K562 (cell line): Measurements from ENCODE around the gene CFAP54. TPM values are rescaled to one million over a fixed set of nuclear protein-coding genes. Genes with fewer than 3 reads are reported as not detected.

Experiments used
- GTF2A2 ChIP-seq: IDR thresholded peaks from 2 replicates; pipeline ENCODE4 v1.6.1; 2016; ENCODE audit warnings: mild to moderate bottlenecking, missing genetic modification characterization, missing compliant biosample characterization
- PHB2 ChIP-seq: fragments of 450-650 bp; IDR thresholded peaks from 2 replicates; pipeline ENCODE4 v1.6.1; 2017; ENCODE audit warnings: low read depth
- POLR2AphosphoS2 ChIP-seq: IDR thresholded peaks from 2 replicates; pipeline ENCODE4 v1.6.1; 2012; ENCODE audit warnings: low read length, improper control_type of control experiment
- REST ChIP-seq, 2 experiments: fragments of 450-650 bp; formaldehyde crosslinking in 1 of 2; IDR thresholded peaks; 2 replicates each; pipeline versions ENCODE4 v1.4.0 to v1.6.1; 2014 to 2020; ENCODE audit warnings: mild to moderate bottlenecking in 2 of 2, borderline replicate concordance in 1 of 2, low read depth in 1 of 2
- polyA plus RNA-seq, 8 experiments: library from polyadenylated mRNA; depleted of rRNA in 4 of 8; stranded (reverse) in 5 of 8; unstranded in 3 of 8; fragments of >200 nt; fragmentation: Nextera tagmentation in 2 of 8; fragmentation: Illumina TruSeq in 1 of 8; extraction: Ambion mirVana in 2 of 8; extraction: Trizol in 1 of 8; gene quantifications; 2 replicates each; pipeline versions ENCODE4 v1.2.1 to v1.2.3, GENCODE V29; 2011 to 2014; ENCODE audit warnings: inconsistent platforms in 1 of 8, missing spikeins in 1 of 8
- total RNA-seq, 7 experiments: library from RNA; depleted of rRNA in 6 of 7; stranded (reverse); fragments of >200 nt in 6 of 7; fragmentation: Illumina TruSeq in 2 of 7; extraction: Trizol in 2 of 7; gene quantifications; 2 replicates each; pipeline versions ENCODE4 v1.2.1 to v1.2.3, GENCODE V29; 2011 to 2021; ENCODE audit warnings: low replicate concordance in 1 of 7

Gene CFAP54
- total and polyA plus RNA-seq, 9 of the 15 experiments (the other 6 are each of a cell fraction or from before 2014, with no cell fraction given) = 0.03 to 0.23 (median 0.10) TPM; not detected in 3

DNA sequence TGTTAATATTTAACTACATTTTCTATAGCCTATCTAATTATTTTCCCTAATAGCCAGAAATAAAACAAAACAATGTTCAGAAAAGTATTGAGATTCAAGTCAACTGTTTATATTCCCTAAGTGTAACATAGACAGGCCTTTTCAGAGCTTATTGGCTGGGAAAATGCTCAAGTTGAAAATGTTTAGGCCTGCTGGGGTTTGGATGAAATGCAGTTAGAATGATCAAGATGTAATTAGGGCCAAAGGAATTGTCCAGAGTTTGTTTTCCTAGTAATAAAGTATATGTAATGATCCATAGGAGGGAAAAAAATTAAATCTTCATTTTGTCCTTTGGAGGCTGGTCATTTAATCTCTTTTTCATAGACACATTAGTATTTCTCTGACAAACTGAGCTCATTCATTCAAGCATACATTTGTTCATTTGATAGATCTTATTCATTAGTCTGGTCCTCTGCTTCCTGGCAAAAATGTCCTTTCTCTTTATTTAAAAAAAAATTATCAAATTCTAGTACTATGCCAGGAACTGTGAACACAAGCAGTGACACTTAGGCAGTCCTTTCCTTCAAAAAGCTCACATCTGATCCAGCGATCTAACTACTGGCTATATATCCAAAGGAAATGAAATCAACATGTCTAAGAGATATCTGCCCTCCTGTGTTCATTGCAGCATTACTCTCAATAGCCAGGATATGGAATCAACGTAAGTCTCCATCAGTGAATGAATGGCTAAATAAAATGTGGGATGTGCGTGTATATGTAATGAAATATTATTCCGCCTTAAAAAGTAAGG is 377.6 kb downstream of the CFAP54 start (continued):
- TF ChIP-seq REST (IDR thresholded peaks at IDR 0.05; ENCODE audit: borderline replicate concordance) = no peak
- TF ChIP-seq REST (CRISPR knock-in tag; IDR thresholded peaks at IDR 0.05; ENCODE audit: low read depth) = no peak
- TF ChIP-seq POLR2AphosphoS2 = no peak
- TF ChIP-seq PHB2 = no peak
- TF ChIP-seq GTF2A2 = no peak
